HCT116 (cell line): ENCODE data around the gene SWAP70. TPM values are rescaled to one million over a fixed set of nuclear protein-coding genes. Genes with fewer than 3 reads are reported as not detected.

Source experiments
- ATAC-seq: fragments of 200-7000 bp; cut with Tn5 transposase; 2 replicates; pipeline ENCODE4 v1.9.1; 2020; ENCODE audit warnings: mild to moderate bottlenecking, moderate library complexity
- BruUV-seq: library from RNA; stranded (reverse); fragments of 400-500 nt; replicated peaks from 2 replicates; lab custom pipeline; 2021; lab: Mats Ljungman, UMichigan
- CTCF ChIA-PET: fragments of 300-600 bp; sonication (Branson Sonifier 250); formaldehyde crosslinking; loops from one replicate; lab custom pipeline; 2021; ENCODE audit warnings: antibody characterized with exemption; lab: Charles Lee
- POLR2A ChIA-PET: fragments of 300-600, 350-600 bp; sonication (Branson Sonifier 250); formaldehyde crosslinking; loops from one replicate; lab custom pipeline; 2021; ENCODE audit warnings: antibody characterized with exemption; lab: Charles Lee
- RAD21 ChIA-PET, 2 experiments: fragments of 300-600 bp; sonication (Branson Sonifier 250); formaldehyde crosslinking; loops; one replicate each; lab custom pipeline; 2023; ENCODE audit warnings: low total read pairs in 2 of 2; ENCODE audit not compliant: uncharacterized antibody in 2 of 2, unreplicated experiment in 2 of 2, low non-redundant PET in 1 of 2; lab: Charles Lee
- DNase-seq: peaks from one replicate; pipeline ENCODE4 v3.0.0-alpha.2; 2010; ENCODE audit warnings: low read depth, low spot score
- H2AFZ ChIP-seq: fragments of 200-600 bp; shearing (Covaris generic), sonication (generic); 2 replicates; pipeline ENCODE4 v1.6.1; 2017; ENCODE audit warnings: low read depth, mixed run types, mixed read lengths, antibody characterized with exemption, low read length; ENCODE audit not compliant: poor library complexity, severe bottlenecking
- H3K27ac ChIP-seq: 2 replicates; pipeline ENCODE4 v1.5.1; 2012; ENCODE audit warnings: low read depth, low read length
- H3K27me3 ChIP-seq: fragments of 200-600 bp; sonication (generic); 2 replicates; pipeline ENCODE4 v1.6.1; 2016; ENCODE audit warnings: mixed run types, low read length, mixed read lengths; ENCODE audit not compliant: insufficient read depth
- H3K36me3 ChIP-seq, 2 experiments: fragments of 200-500 bp in 1 of 2; fragments of 200-600 bp in 1 of 2; sonication (Bioruptor generic) in 1 of 2; sonication (generic) in 1 of 2; 2 replicates each; pipeline versions ENCODE4 v1.5.1 to v1.6.1; 2014 to 2016; ENCODE audit warnings: low read length in 2 of 2, inconsistent platforms in 1 of 2, mixed read lengths in 1 of 2, mixed run types in 1 of 2; ENCODE audit not compliant: insufficient read depth in 2 of 2, control insufficient read depth in 1 of 2
- H3K4me1 ChIP-seq, 2 experiments: fragments of 200-600 bp in 1 of 2; sonication (generic) in 1 of 2; 2 replicates each; pipeline versions ENCODE4 v1.5.1 to v1.6.1; 2012 to 2017; ENCODE audit warnings: low read length in 2 of 2, inconsistent platforms in 1 of 2, mild to moderate bottlenecking in 1 of 2, mixed read lengths in 1 of 2, mixed run types in 1 of 2, moderate library complexity in 1 of 2; ENCODE audit not compliant: insufficient read depth in 2 of 2, control insufficient read depth in 1 of 2
- H3K4me2 ChIP-seq: fragments of 200-600 bp; sonication (generic); 2 replicates; pipeline ENCODE4 v1.6.1; 2017; ENCODE audit warnings: mixed run types, low read length, mixed read lengths
- H3K4me3 ChIP-seq, 2 experiments: fragments of 200-600 bp in 1 of 2; sonication (generic) in 1 of 2; replicated peaks in 1 of 2; 2 replicates each; pipeline ENCODE4 v1.5.1; 2011 to 2016; ENCODE audit warnings: low read length in 2 of 2, control low read depth in 1 of 2, low read depth in 1 of 2, mild to moderate bottlenecking in 1 of 2, mixed read lengths in 1 of 2, mixed run types in 1 of 2
- H3K79me2 ChIP-seq: fragments of 200-600 bp; sonication (generic); 2 replicates; pipeline ENCODE4 v1.6.1; 2017; ENCODE audit warnings: mild to moderate bottlenecking, mixed run types, low read length, moderate library complexity, mixed read lengths; ENCODE audit not compliant: insufficient read depth
- H3K9ac ChIP-seq: fragments of 200-600 bp; sonication (generic); 2 replicates; pipeline ENCODE4 v1.6.1; 2016; ENCODE audit warnings: low read length, mixed read lengths
- H3K9me2 ChIP-seq: fragments of 200-600 bp; sonication (generic), shearing (Covaris generic); 2 replicates; pipeline ENCODE4 v1.6.1; 2017; ENCODE audit warnings: mixed run types, mild to moderate bottlenecking, moderate library complexity; ENCODE audit not compliant: insufficient read depth
- H3K9me3 ChIP-seq, 2 experiments: fragments of 200-500 bp in 1 of 2; fragments of 200-600 bp in 1 of 2; sonication (Bioruptor generic) in 1 of 2; sonication (generic) in 1 of 2; 2 replicates each; pipeline ENCODE4 v1.6.1; 2014 to 2017; ENCODE audit warnings: low read length in 2 of 2, mixed read lengths in 2 of 2, inconsistent platforms in 1 of 2, low read depth in 1 of 2, mild to moderate bottlenecking in 1 of 2, mixed run types in 1 of 2, moderate library complexity in 1 of 2; ENCODE audit not compliant: control insufficient read depth in 1 of 2, insufficient read depth in 1 of 2
- H4K20me1 ChIP-seq: fragments of 200-600 bp; sonication (generic), shearing (Covaris generic); 2 replicates; pipeline ENCODE4 v1.6.1; 2017; ENCODE audit warnings: mixed run types, mild to moderate bottlenecking, moderate library complexity; ENCODE audit not compliant: insufficient read depth
- ATF3 ChIP-seq: IDR thresholded peaks from 2 replicates; pipeline ENCODE4 v1.6.1; 2012
- CBX3 ChIP-seq: IDR thresholded peaks from 2 replicates; pipeline ENCODE4 v1.6.1; 2012; ENCODE audit warnings: low read depth
- CTCF ChIP-seq, 3 experiments: fragments of 200-600 bp in 1 of 3; sonication (generic) in 1 of 3; IDR thresholded peaks in 2 of 3; conservative IDR thresholded peaks in 1 of 3; 2 replicates each; pipeline ENCODE4 v1.5.1; 2012 to 2017; ENCODE audit warnings: low read depth in 2 of 3, low read length in 2 of 3, antibody characterized with exemption in 1 of 3, borderline replicate concordance in 1 of 3, control low read depth in 1 of 3, mild to moderate bottlenecking in 1 of 3, mixed read lengths in 1 of 3, mixed run types in 1 of 3, moderate library complexity in 1 of 3; ENCODE audit not compliant: insufficient read depth in 1 of 3
- ELF1 ChIP-seq: IDR thresholded peaks from 2 replicates; pipeline ENCODE4 v1.6.1; 2012; ENCODE audit warnings: low read depth, borderline replicate concordance
- EZH2 ChIP-seq: fragments of 200-600 bp; sonication (generic); IDR thresholded peaks from 2 replicates; pipeline ENCODE4 v1.6.1; 2017; ENCODE audit warnings: antibody characterized with exemption, mixed run types
- FOSL1 ChIP-seq: IDR thresholded peaks from 2 replicates; pipeline ENCODE4 v1.6.1; 2012; ENCODE audit warnings: low read depth
- MAX ChIP-seq: IDR thresholded peaks from 2 replicates; pipeline ENCODE4 v1.6.1; 2012
- POLR2A ChIP-seq: IDR thresholded peaks from 2 replicates; pipeline ENCODE4 v1.7.0; 2011; ENCODE audit warnings: borderline replicate concordance; ENCODE audit not compliant: insufficient read depth, insufficient read length; ENCODE audit errors: extremely low read depth
- POLR2AphosphoS5 ChIP-seq: IDR thresholded peaks from 2 replicates; pipeline ENCODE4 v1.6.1; 2011; ENCODE audit warnings: mild to moderate bottlenecking, low read depth, low read length, moderate library complexity
- RAD21 ChIP-seq: IDR thresholded peaks from 2 replicates; pipeline ENCODE4 v1.6.1; 2012; ENCODE audit warnings: low read depth, mild to moderate bottlenecking
- REST ChIP-seq: IDR thresholded peaks from 2 replicates; pipeline ENCODE4 v1.6.1; 2012; ENCODE audit warnings: low read depth
- SIN3A ChIP-seq: IDR thresholded peaks from 2 replicates; pipeline ENCODE4 v1.6.1; 2012; ENCODE audit warnings: low read depth
- SP1 ChIP-seq: IDR thresholded peaks from 2 replicates; pipeline ENCODE4 v1.6.1; 2012; ENCODE audit warnings: low read depth
- SRF ChIP-seq: IDR thresholded peaks from 2 replicates; pipeline ENCODE4 v1.6.1; 2012; ENCODE audit warnings: low read depth
- TCF7L2 ChIP-seq: IDR thresholded peaks from 2 replicates; pipeline ENCODE4 v1.7.0; 2011; ENCODE audit warnings: borderline replicate concordance, inconsistent platforms; ENCODE audit not compliant: insufficient read depth, insufficient read length; ENCODE audit errors: extremely low read depth
- ZBTB33 ChIP-seq: IDR thresholded peaks from 2 replicates; pipeline ENCODE4 v1.6.1; 2011; ENCODE audit warnings: mild to moderate bottlenecking, low read length, moderate library complexity; ENCODE audit not compliant: insufficient replicate concordance; ENCODE audit errors: extremely low read depth
- ZNF274 ChIP-seq: fragments of 200-500 bp; sonication (Bioruptor generic); IDR thresholded peaks from 2 replicates; pipeline ENCODE4 v1.6.1; 2014; ENCODE audit warnings: mild to moderate bottlenecking, low read depth, low read length, inconsistent platforms
- intact Hi-C: fragments of 100-400 bp; cut with micrococcal nuclease; formaldehyde crosslinking; loops from 2 replicates; pipeline ENCODE4 v1.10.0; 2022
- total RNA-seq: library from RNA; stranded (reverse); gene quantifications from one replicate; pipeline ENCODE4 v1.2.1, GENCODE V29; 2021; ENCODE audit not compliant: unreplicated experiment

SWAP70 gene
- total RNA-seq, 1 experiment from 2014 or later = 20.6 TPM

- RAD21 ChIA-PET = interaction anchor here (0.5 to 1.4 kb wide), 7 partner anchors 10 to 659 kb away, joined by 3 to 6 read pairs (median 3); partner anchors contain the start of gene ADM (in 2 of the 2)
- no peaks in the 10 kb centered on the region for H3K36me3 ChIP-seq
- no peaks in the 10 kb centered on the region for H3K9me3 ChIP-seq
- H2AFZ ChIP-seq = no peak overlapping the region
- peak overlapping the region; percentile 71 to 74 for H3K4me3 ChIP-seq
- POLR2A ChIA-PET = interaction anchor here (0.7 to 2.6 kb wide), 7 partner anchors 9 to 978 kb away, joined by 3 to 37 read pairs (median 3); partner anchors contain the start of genes ADM and ZNF143
- H3K79me2 ChIP-seq = peaks cover 6% of the 10 kb centered on the region; the same call in 1 of the 2 replicates
- H4K20me1 ChIP-seq = no peaks in the 10 kb centered on the region
- peak overlapping the region; percentile 95 for H3K27ac ChIP-seq
- ATAC-seq (peak; percentile 65), DNase-seq (peak; percentile 24)
- H3K9me2 ChIP-seq = no peaks in the 10 kb centered on the region
- CTCF ChIA-PET = interaction anchor here (0.7 to 3.0 kb wide), 14 partner anchors 11 to 608 kb away, joined by 3 to 18 read pairs (median 5); partner anchors contain the start of gene ADM
- H3K27me3 ChIP-seq = no peaks in the 10 kb centered on the region
- TSS peak; percentile 80 for BruUV-seq
- intact Hi-C loops = loop anchor here (1.0 to 2.0 kb wide), 5 partner anchors 214 to 978 kb away; no protein-coding TSS in a partner anchor
- peak overlapping the region; percentile 90 for H3K9ac ChIP-seq
- peaks cover 17 to 33% of the 10 kb centered on the region in 2 experiments for H3K4me1 ChIP-seq
- H3K4me2 ChIP-seq = peak overlapping the region; percentile 98
- TF ChIP-seq POLR2AphosphoS5 (peak; percentile 43; the same call in 1 of the 2 replicates), TCF7L2 (peak; percentile 23), EZH2 (no peak), ATF3 (no peak), SIN3A (no peak; the same call in 1 of the 2 replicates), RAD21 (peak; percentile 35; the same call in 1 of the 2 replicates), REST (no peak), CTCF (IDR thresholded peaks at IDR 0.05 in 2 of 3, conservative IDR thresholded peaks at IDR 0.05 in 1 of 3; ENCODE audit: borderline replicate concordance in 1 of 3, insufficient read depth in 1 of 3, low read depth in 2 of 3, low read length in 2 of 3) (no peak), SRF (no peak), SP1 (no peak), MAX (peak; percentile 75), ZNF274 (no peak), ELF1 (no peak), ZBTB33 (no peak), POLR2A (peak; percentile 11), FOSL1 (no peak), CBX3 (no peak)
These were observed 95.0 kb downstream of the SWAP70 start for GRCh38 chr11:9758637-9759518.
